ENCODE data around the gene MYO15A.

The MYO15A gene
- 0.59 to 3.5 (median 2.5) reads per million in 18 experiments for total RNA-seq

DNA sequence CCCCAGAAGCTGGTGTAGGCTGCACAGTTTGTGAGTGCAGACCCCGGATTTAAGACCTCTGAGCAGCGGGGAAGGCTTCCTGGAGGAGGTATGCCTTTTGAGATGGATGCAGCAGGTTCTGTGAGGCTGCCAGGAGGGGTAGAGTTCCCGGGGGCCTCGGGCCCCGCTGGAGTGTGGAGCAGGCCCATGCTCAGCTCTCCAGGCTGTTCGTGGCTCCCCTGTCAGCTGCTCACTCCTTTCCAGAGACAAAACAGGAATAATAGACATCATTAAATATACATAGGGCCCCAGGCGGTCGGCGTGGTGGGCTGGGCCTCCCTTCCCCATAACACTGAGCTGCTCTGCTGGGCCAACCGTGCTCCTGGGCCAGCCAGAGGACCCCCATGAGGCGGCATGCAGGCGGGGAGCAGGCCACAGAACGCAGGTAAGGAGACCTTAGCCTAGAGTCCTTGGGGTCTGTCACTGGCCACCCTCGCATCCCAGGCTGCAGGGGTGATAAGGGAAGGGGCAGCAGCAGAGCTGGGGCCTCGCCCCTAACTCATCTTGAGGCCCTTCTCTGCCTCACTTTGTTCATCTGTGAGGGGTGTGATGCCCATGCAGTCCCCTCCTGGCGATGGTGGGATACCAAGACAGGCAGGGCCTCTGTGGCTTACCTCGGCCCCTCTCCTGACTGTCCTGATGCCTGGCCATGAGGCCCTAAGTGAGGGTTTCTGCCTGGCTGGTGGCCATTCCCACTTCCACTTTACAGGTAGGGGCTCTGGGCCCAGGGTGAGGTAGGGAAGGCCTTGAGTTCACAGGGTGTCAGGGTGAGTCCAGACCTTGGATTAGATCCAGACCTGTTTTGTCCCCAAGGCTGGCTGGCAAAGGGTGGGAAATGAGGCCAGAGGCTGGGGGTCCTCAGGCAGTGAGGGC lies at the start of gene MYO15A:
TSS of gene MYO15A (plus strand) at position 356 of the 912 bp plus-strand sequence. CDS start 10,045 bp downstream, outside the sequence.
- DNase-seq = no peak

DNA sequence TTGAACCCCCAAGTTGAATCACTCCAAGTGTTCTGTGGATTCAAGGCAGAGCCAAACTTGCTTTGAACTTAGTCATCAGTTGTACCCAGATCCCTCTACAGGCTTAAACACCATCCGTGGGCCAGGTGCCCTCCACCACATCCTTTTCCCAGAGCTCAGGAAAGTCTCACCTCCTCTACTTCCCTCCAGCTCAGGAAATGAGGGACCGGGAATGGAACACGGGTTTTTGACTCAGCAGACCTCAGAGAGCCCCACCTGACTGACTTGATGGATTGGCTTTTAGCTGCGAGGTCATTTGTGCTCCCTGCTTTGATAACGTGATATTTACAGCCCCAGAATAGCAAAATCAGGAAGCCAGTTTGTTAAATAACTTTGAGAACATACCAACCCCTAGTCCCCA lies 49.3 kb upstream of the MYO15A start:
- no peak for DNase-seq

DNA sequence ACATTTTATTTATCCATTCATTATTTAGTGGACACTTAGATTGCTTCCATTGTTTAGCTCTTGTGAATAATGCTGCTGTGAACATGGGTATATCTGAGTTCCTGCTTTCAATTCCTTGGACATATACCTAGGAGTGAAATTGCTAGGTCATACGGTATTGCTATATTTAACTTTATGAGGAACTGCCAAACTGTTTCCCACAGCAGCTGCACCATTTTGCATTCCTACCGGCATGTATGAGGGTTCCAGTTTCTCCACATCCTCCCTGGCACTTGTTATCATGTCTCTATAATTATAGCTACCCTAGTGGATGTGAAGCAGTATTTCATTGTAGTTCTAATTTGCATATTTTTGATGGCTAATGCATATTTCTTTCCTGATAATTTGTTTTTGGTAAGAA lies 44.5 kb upstream of the MYO15A start:
- DNase-seq = no peak

DNA sequence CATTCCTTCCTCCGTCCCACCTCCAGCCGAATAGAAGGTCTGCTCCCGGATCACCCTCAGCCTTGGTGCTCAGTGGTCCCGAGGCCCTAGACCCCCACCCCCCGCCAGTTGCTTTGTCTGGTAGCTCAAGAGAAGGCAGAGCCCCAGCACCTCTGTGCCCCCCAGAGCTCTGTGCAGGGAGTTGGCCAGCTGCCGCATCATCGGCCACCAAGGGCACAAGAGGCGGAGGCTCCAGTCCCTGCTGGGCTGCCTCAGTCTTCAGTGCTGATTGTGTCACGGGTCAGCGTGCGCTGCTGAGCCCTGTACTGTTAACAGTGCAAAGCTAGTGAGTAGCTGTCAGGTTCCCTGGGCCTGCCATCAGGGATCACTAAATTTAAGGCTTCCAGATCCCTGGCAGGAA lies 43.0 kb upstream of the MYO15A start:
- DNase-seq = no peak

DNA sequence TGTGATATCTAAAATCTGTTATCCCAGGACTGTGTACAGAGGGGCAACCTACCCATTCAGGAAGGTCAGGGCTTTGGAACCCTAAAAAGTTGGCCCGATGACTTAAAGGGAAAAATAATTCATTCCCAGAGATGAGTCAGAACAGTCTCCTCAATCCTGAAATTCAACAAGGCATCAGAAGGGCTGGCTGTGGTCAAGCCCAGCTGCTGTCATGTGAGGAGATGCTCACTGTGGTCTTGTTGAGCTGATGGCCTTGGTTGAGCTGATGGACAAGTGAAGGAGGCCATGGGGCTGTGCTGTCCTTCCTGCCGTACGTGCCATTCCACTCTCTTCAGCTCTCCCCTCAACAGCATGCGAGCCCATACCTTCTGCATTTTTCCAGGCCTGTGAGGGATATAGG lies 41.7 kb upstream of the MYO15A start:
- DNase-seq = no peak

GRCh38 chr17:18069101-18069500 lies 39.5 kb upstream of the MYO15A start:
- DNase-seq = no peak

DNA sequence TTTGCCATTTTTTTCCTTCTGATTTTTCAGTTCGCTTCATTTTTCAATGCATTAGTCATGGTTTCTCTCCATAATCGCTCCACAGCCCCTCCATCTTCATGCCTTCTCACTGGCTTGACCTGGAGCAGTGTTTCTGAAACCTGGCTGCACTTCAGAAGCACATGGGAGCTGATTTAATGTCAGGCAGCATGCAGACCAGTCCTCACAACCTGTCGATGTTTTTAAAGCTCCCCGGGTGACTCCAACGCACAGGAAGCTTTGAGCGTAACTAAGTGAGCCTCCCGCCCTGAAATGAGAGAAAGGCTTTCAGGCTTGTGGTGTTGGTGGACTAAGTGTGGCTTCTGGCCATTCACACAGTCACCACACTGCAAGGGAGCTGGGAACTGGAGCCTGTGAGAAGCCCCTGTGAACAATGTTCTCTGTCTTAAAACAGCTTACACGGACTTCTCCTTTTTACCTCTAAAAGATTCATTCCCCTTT lies 37.7 kb upstream of the MYO15A start:
- no peak for DNase-seq

GRCh38 chr17:18071751-18072150 lies 36.8 kb upstream of the MYO15A start:
- no peak for DNase-seq

GRCh38 chr17:18074566-18075272 lies 33.8 kb upstream of the MYO15A start:
- no peak for DNase-seq

GRCh38 chr17:18076936-18077335 lies 31.6 kb upstream of the MYO15A start:
- DNase-seq = no peak

GRCh38 chr17:18079543-18079942 lies 29.0 kb upstream of the MYO15A start:
- DNase-seq = no peak

GRCh38 chr17:18084256-18084655 lies 24.3 kb upstream of the MYO15A start:
- DNase-seq = no peak

GRCh38 chr17:18087610-18088491 lies 20.7 kb upstream of the MYO15A start, which contains the start of gene DRG2:
Gene DRG2, plus strand, starts transcription at chr17:18087948. Its CDS starts 76 bp downstream, at chr17:18088024.
- DNase-seq = peak; percentile 93 to 94

DNA sequence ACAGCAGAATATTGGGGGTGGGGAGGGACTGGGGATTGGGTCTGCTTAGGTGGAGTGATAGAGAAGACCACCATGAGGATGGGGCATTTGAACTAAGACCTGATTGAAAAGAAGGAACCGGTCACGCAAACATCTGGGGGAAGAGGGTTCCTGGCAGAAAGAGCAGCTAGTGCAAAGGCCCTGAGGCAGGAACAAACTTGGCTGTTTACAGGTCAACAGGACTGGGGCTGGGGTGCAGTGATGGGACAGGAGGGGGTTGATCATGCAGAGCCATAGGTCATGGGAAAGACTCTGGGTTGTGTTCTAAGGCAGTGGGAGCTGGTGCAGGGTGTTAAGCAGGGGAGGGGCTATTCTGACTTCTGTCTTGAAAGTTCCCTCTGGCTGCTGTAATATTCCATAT lies 18.9 kb upstream of the MYO15A start:
- no peak for DNase-seq

GRCh38 chr17:18093616-18094408 lies 14.7 kb upstream of the MYO15A start:
- DNase-seq = peak; percentile 46 to 49

- DNase-seq = no peak
Measured at GRCh38 chr17:18094409-18094807, 14.1 kb upstream of the MYO15A start.

DNA sequence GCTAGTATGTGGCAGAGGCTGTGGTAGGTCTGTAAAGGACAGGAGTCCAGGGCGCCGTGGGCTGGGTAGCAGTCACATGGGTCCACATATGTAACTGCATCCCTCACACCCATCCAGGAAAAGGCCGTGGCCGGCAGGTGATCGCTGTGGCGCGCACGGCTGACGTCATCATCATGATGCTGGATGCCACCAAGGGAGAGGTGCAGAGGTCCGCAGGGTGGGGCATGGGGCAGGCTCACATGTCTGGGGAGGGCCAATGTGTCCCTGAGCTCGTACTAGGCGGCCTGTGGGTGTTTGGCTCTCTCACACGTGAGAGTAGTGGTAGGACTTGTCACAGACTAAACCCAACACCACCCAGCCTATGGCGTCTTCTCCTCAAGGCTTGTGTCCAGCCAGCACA lies 9.0 kb upstream of the MYO15A start:
- no peak for DNase-seq

GRCh38 chr17:18100616-18101015 lies 7.9 kb upstream of the MYO15A start:
- no peak for DNase-seq

DNA sequence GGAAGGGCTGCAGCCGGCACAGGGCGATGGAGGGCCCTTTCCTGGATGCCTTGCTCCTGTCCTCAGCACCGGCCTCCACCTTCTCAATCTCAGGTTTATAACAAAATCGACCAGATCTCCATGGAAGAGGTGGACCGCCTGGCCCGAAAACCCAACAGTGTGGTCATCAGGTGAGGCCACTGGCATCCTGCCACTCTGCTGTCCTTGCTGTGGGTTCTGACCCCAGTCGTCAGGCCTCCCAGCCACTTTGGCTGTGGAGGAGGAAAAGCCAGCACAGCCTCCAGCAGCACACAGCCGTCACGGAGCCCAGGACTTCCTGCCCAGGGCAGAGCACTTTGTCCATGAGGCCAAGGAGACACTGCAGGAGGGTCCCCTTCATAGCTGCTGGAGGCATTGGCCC lies 6.7 kb upstream of the MYO15A start:
- no peak for DNase-seq

- no peak for DNase-seq
Measured at GRCh38 chr17:18102640-18103039, 5.9 kb upstream of the MYO15A start.

GRCh38 chr17:18105027-18105426 lies 3.5 kb upstream of the MYO15A start:
- no peak for DNase-seq

GRCh38 chr17:18105595-18105994 lies 3.0 kb upstream of the MYO15A start:
- DNase-seq = no peak

Measured in inflammatory macrophage (primary cell).